Neural progenitor cell (in vitro differentiated cells): Measurements from ENCODE around the gene ACCS. TPM values are rescaled to one million over a fixed set of nuclear protein-coding genes. Genes with fewer than 3 reads are reported as not detected.

Experiments used
- DNase-seq: peaks from one replicate; pipeline ENCODE4 v3.0.0-alpha.2; 2016; ENCODE audit warnings: low spot score
- H2AFZ ChIP-seq: fragments of 200-600 bp; sonication (generic); replicated peaks from 2 replicates; pipeline ENCODE4 v1.6.1; 2016; ENCODE audit warnings: antibody characterized with exemption
- H3F3A ChIP-seq: fragments of 200-600 bp; sonication (generic); 2 replicates; pipeline ENCODE4 v1.6.1; 2016; ENCODE audit warnings: antibody characterized with exemption, low read depth
- H3K27ac ChIP-seq: fragments of 200-600 bp; sonication (generic); 2 replicates; pipeline ENCODE4 v1.5.1; 2016; ENCODE audit warnings: mild to moderate bottlenecking
- H3K27me3 ChIP-seq: fragments of 200-600 bp; sonication (generic); 2 replicates; pipeline ENCODE4 v1.6.1; 2016; ENCODE audit warnings: mild to moderate bottlenecking, moderate library complexity
- H3K36me3 ChIP-seq: fragments of 200-600 bp; sonication (generic); 2 replicates; pipeline ENCODE4 v1.5.1; 2016
- H3K4me1 ChIP-seq: fragments of 200-600 bp; sonication (generic); 2 replicates; pipeline ENCODE4 v1.6.1; 2016; ENCODE audit warnings: mixed run types
- H3K4me2 ChIP-seq: fragments of 200-600 bp; sonication (generic); 2 replicates; pipeline ENCODE4 v1.6.1; 2016
- H3K4me3 ChIP-seq: fragments of 200-600 bp; sonication (generic); 2 replicates; pipeline ENCODE4 v1.5.1; 2016
- H3K79me2 ChIP-seq: fragments of 200-600 bp; sonication (generic); 2 replicates; pipeline ENCODE4 v1.6.1; 2016; ENCODE audit warnings: low read depth
- H3K9ac ChIP-seq: fragments of 200-600 bp; sonication (generic); 2 replicates; pipeline ENCODE4 v1.6.1; 2016
- H3K9me3 ChIP-seq: fragments of 200-600 bp; sonication (generic); 2 replicates; pipeline ENCODE4 v1.5.1; 2016; ENCODE audit warnings: low read depth
- H4K20me1 ChIP-seq: fragments of 200-600 bp; sonication (generic); 2 replicates; pipeline ENCODE4 v1.6.1; 2016; ENCODE audit warnings: low read depth
- H3K27ac Mint-ChIP-seq: 3 replicates; pipeline ENCODE4 v1.8.0; 2021; ENCODE audit warnings: mixed read lengths
- H3K27me3 Mint-ChIP-seq: 2 replicates; pipeline ENCODE4 v1.8.0; 2022; ENCODE audit warnings: low read depth, mild to moderate bottlenecking, inconsistent platforms, moderate library complexity, mixed read lengths; ENCODE audit not compliant: insufficient read depth
- H3K36me3 Mint-ChIP-seq: 3 replicates; pipeline ENCODE4 v1.8.0; 2021; ENCODE audit warnings: mixed read lengths
- H3K4me1 Mint-ChIP-seq: 3 replicates; pipeline ENCODE4 v1.8.0; 2021; ENCODE audit warnings: mixed read lengths
- H3K4me3 Mint-ChIP-seq: 3 replicates; pipeline ENCODE4 v1.8.0; 2021; ENCODE audit warnings: mild to moderate bottlenecking, moderate library complexity, mixed read lengths
- H3K9me3 Mint-ChIP-seq: 3 replicates; pipeline ENCODE4 v1.8.0; 2020; ENCODE audit warnings: mixed read lengths
- EZH2 ChIP-seq: fragments of 200-600 bp; sonication (generic); IDR thresholded peaks from 2 replicates; pipeline ENCODE4 v1.6.1; 2017; ENCODE audit warnings: antibody characterized with exemption, mild to moderate bottlenecking, moderate library complexity
- EZH2phosphoT487 ChIP-seq: fragments of 200-600 bp; sonication (generic); IDR thresholded peaks from 2 replicates; pipeline ENCODE4 v1.6.1; 2017; ENCODE audit warnings: antibody characterized with exemption
- total RNA-seq: library from RNA; depleted of rRNA; stranded (reverse); fragments of >200 nt; gene quantifications from 2 replicates; pipeline ENCODE4 v1.2.3, GENCODE V29; 2015; ENCODE audit warnings: low replicate concordance
- TF ChIP-seq, protein P1 (sequence below): fragments of 200-600 bp; sonication (generic); IDR thresholded peaks from 2 replicates; pipeline ENCODE4 v1.5.1; 2017; ENCODE audit warnings: antibody characterized with exemption, mild to moderate bottlenecking

Gene ACCS
- total RNA-seq, 1 donor from 2014 or later = 7.0 TPM

DNA sequence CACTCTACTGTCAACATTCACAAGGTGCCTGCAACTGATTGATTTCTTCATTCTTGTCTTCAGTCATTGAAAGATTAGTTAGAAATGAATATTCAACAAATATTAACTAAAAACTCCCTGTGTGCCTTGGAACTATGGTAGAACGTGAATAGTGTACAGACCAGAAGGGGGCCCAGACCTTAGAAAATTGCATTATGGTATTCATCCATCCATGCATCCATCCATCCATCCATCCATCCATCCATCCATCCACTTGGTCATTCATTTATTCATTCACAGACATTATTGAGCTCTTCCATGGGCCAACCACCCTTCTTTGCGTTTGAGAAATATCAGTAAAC, 28.4 kb upstream of the ACCS start:
- H3K36me3 ChIP-seq = no peaks in the 10 kb centered on the region
- Mint-ChIP-seq H3K27me3 (no peaks in the 10 kb centered on the region), H3K9me3 (no peaks in the 10 kb centered on the region), H3K4me1 (peaks cover 14% of the 10 kb centered on the region), H3K4me3 (no peak overlapping the region), H3K27ac (no peak overlapping the region), H3K36me3 (no peaks in the 10 kb centered on the region)
- no peak overlapping the region for H3K27ac ChIP-seq
- TF ChIP-seq EZH2 (peak; percentile 20), EZH2phosphoT487 (no peak)
- TF ChIP-seq, protein P1, sequence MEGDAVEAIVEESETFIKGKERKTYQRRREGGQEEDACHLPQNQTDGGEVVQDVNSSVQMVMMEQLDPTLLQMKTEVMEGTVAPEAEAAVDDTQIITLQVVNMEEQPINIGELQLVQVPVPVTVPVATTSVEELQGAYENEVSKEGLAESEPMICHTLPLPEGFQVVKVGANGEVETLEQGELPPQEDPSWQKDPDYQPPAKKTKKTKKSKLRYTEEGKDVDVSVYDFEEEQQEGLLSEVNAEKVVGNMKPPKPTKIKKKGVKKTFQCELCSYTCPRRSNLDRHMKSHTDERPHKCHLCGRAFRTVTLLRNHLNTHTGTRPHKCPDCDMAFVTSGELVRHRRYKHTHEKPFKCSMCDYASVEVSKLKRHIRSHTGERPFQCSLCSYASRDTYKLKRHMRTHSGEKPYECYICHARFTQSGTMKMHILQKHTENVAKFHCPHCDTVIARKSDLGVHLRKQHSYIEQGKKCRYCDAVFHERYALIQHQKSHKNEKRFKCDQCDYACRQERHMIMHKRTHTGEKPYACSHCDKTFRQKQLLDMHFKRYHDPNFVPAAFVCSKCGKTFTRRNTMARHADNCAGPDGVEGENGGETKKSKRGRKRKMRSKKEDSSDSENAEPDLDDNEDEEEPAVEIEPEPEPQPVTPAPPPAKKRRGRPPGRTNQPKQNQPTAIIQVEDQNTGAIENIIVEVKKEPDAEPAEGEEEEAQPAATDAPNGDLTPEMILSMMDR = peak; percentile 0
- no peak overlapping the region for H2AFZ ChIP-seq
- peaks cover 7% of the 10 kb centered on the region for H3K4me1 ChIP-seq
- H3K79me2 ChIP-seq = no peaks in the 10 kb centered on the region
- H3K4me2 ChIP-seq = no peak overlapping the region
- no peak overlapping the region for H3K9ac ChIP-seq
- H3K4me3 ChIP-seq = no peak overlapping the region
- H3K27me3 ChIP-seq = no peaks in the 10 kb centered on the region
- DNase-seq = no peak
- no peaks in the 10 kb centered on the region for H4K20me1 ChIP-seq
- no peaks in the 10 kb centered on the region for H3K9me3 ChIP-seq
- no peaks in the 10 kb centered on the region for H3F3A ChIP-seq

GRCh38 chr11:44043157-44043556, 22.9 kb upstream of the ACCS start:
- Histone ChIP-seq H3K79me2 (no peaks in the 10 kb centered on the region), H3K36me3 (no peaks in the 10 kb centered on the region), H3K4me2 (no peak overlapping the region), H3K27ac (no peak overlapping the region), H3K4me3 (no peak overlapping the region), H3K9me3 (no peaks in the 10 kb centered on the region), H4K20me1 (no peaks in the 10 kb centered on the region), H3F3A (no peaks in the 10 kb centered on the region), H3K27me3 (peaks cover 11% of the 10 kb centered on the region), H3K4me1 (no peaks in the 10 kb centered on the region), H2AFZ (no peak overlapping the region), H3K9ac (no peak overlapping the region)
- no peak overlapping the region for H3K27ac Mint-ChIP-seq
- H3K9me3 Mint-ChIP-seq = no peaks in the 10 kb centered on the region
- no peaks in the 10 kb centered on the region for H3K4me1 Mint-ChIP-seq
- TF ChIP-seq EZH2phosphoT487 (no peak), EZH2 (no peak)
- TF ChIP-seq, protein P1 = no peak
- no peak for DNase-seq
- no peaks in the 10 kb centered on the region for H3K36me3 Mint-ChIP-seq
- no peaks in the 10 kb centered on the region for H3K27me3 Mint-ChIP-seq
- no peak overlapping the region for H3K4me3 Mint-ChIP-seq

- no peak overlapping the region for H3K4me3 Mint-ChIP-seq
- Histone ChIP-seq H3K79me2 (no peaks in the 10 kb centered on the region), H3K9ac (no peak overlapping the region)
Measured at GRCh38 chr11:44046182-44046581, 19.9 kb upstream of the ACCS start.

More at GRCh38 chr11:44046182-44046581, 19.9 kb upstream of the ACCS start:
- H3K4me2 ChIP-seq = no peak overlapping the region
- H3K9me3 ChIP-seq = no peaks in the 10 kb centered on the region
- no peaks in the 10 kb centered on the region for H3K36me3 Mint-ChIP-seq
- DNase-seq = no peak
- H3K36me3 ChIP-seq = no peaks in the 10 kb centered on the region
- H2AFZ ChIP-seq = no peak overlapping the region
- no peak overlapping the region for H3K4me3 ChIP-seq
- H3K27me3 ChIP-seq = peaks cover 11% of the 10 kb centered on the region
- no peaks in the 10 kb centered on the region for H3K4me1 ChIP-seq
- H3K27ac Mint-ChIP-seq = no peak overlapping the region
- no peaks in the 10 kb centered on the region for H3K9me3 Mint-ChIP-seq
- no peaks in the 10 kb centered on the region for H3F3A ChIP-seq
- H3K27me3 Mint-ChIP-seq = peaks cover 2% of the 10 kb centered on the region
- TF ChIP-seq EZH2phosphoT487 (no peak), EZH2 (no peak)
- TF ChIP-seq, protein P1 = no peak
- H3K27ac ChIP-seq = no peak overlapping the region
- no peaks in the 10 kb centered on the region for H4K20me1 ChIP-seq
- H3K4me1 Mint-ChIP-seq = peaks cover 7% of the 10 kb centered on the region
